GM23248 (cell line): ENCODE measurements around the gene PDE1A. TPM values are rescaled to one million over a fixed set of nuclear protein-coding genes. Genes with fewer than 3 reads are reported as not detected.

Experiments used
- DNase-seq: peaks from one replicate; pipeline ENCODE4 v3.0.0-alpha.2; 2015
- H2AFZ ChIP-seq: fragments of 200-600 bp; sonication (generic); 2 replicates; pipeline ENCODE4 v1.6.1; 2016; ENCODE audit warnings: antibody characterized with exemption
- H3F3A ChIP-seq: fragments of 200-600 bp; sonication (generic); 2 replicates; pipeline ENCODE4 v1.6.1; 2016; ENCODE audit warnings: mild to moderate bottlenecking, antibody characterized with exemption, mixed run types; ENCODE audit not compliant: insufficient read depth
- H3K27ac ChIP-seq: fragments of 200-600 bp; sonication (generic); 2 replicates; pipeline ENCODE4 v1.5.1; 2016; ENCODE audit warnings: mild to moderate bottlenecking
- H3K27me3 ChIP-seq: fragments of 200-600 bp; sonication (generic); replicated peaks from 2 replicates; pipeline ENCODE4 v1.6.1; 2016; ENCODE audit warnings: mild to moderate bottlenecking; ENCODE audit not compliant: insufficient read depth
- H3K36me3 ChIP-seq: fragments of 200-600 bp; sonication (generic); 2 replicates; pipeline ENCODE4 v1.6.1; 2016; ENCODE audit warnings: low read depth, mild to moderate bottlenecking
- H3K4me1 ChIP-seq: fragments of 200-600 bp; sonication (generic); 2 replicates; pipeline ENCODE4 v1.6.1; 2016; ENCODE audit warnings: mild to moderate bottlenecking; ENCODE audit not compliant: insufficient read depth
- H3K4me2 ChIP-seq: fragments of 200-600 bp; sonication (generic); one replicate; pipeline ENCODE4 v1.6.1; 2016; ENCODE audit warnings: mild to moderate bottlenecking; ENCODE audit not compliant: unreplicated experiment
- H3K4me3 ChIP-seq: fragments of 200-600 bp; sonication (generic); 2 replicates; pipeline ENCODE4 v1.5.1; 2016; ENCODE audit warnings: mild to moderate bottlenecking
- H3K79me2 ChIP-seq: fragments of 200-600 bp; sonication (generic); 2 replicates; pipeline ENCODE4 v1.6.1; 2016; ENCODE audit warnings: mild to moderate bottlenecking; ENCODE audit not compliant: insufficient read depth
- H3K9ac ChIP-seq: fragments of 200-600 bp; sonication (generic); 2 replicates; pipeline ENCODE4 v1.6.1; 2016; ENCODE audit warnings: mild to moderate bottlenecking
- H3K9me2 ChIP-seq: fragments of 200-600 bp; sonication (generic); 2 replicates; pipeline ENCODE4 v1.6.1; 2016; ENCODE audit warnings: mixed run types, mild to moderate bottlenecking, moderate library complexity; ENCODE audit not compliant: insufficient read depth
- H3K9me3 ChIP-seq: fragments of 200-600 bp; sonication (generic); one replicate; pipeline ENCODE4 v1.6.1; 2017; ENCODE audit warnings: low read depth
- H4K20me1 ChIP-seq: fragments of 200-600 bp; sonication (generic); 2 replicates; pipeline ENCODE4 v1.6.0; 2016; ENCODE audit not compliant: insufficient read depth
- EZH2 ChIP-seq: fragments of 200-600 bp; sonication (generic); IDR thresholded peaks from 2 replicates; pipeline ENCODE4 v1.6.1; 2018; ENCODE audit warnings: antibody characterized with exemption, mild to moderate bottlenecking; ENCODE audit not compliant: insufficient read depth, poor library complexity, severe bottlenecking
- EZH2phosphoT487 ChIP-seq: fragments of 200-600 bp; sonication (generic); IDR thresholded peaks from 2 replicates; pipeline ENCODE4 v1.6.1; 2018; ENCODE audit warnings: antibody characterized with exemption, moderate library complexity, mild to moderate bottlenecking, low read depth; ENCODE audit not compliant: insufficient read depth
- WGBS, 2 experiments: methylation state at CpG; one replicate each; pipeline ENCODE4 v1.1.6; 2015 to 2017; ENCODE audit warnings: low lambda C conversion rate in 2 of 2, low coverage in 1 of 2; ENCODE audit errors: missing lambda C conversion rate in 2 of 2; 5-methylcytosine and 5-hydroxymethylcytosine counted together
- in situ Hi-C: fragments of 300-500 bp; cut with MboI; formaldehyde crosslinking; loops from 2 replicates; pipeline ENCODE4 v1.15.0; 2020
- polyA plus RNA-seq: library from polyadenylated mRNA; unstranded; fragments of >200 nt; fragmentation: Nextera tagmentation; extraction: Ambion mirVana; gene quantifications from 2 replicates; pipeline ENCODE4 v1.2.1, GENCODE V29; 2016
- total RNA-seq: library from RNA; depleted of rRNA; stranded (reverse); fragments of >200 nt; shearing (Covaris generic); gene quantifications from 2 replicates; pipeline ENCODE4 v1.2.3, GENCODE V29; 2014

PDE1A gene
- total and polyA plus RNA-seq, 2 experiments from 2014 or later = 1.0 to 1.9 TPM

- no peaks in the 10 kb centered on the region for H4K20me1 ChIP-seq
- H3F3A ChIP-seq = no peaks in the 10 kb centered on the region
- H3K79me2 ChIP-seq = no peaks in the 10 kb centered on the region
- H3K4me1 ChIP-seq = peaks cover 4% of the 10 kb centered on the region; the same call in 1 of the 2 replicates
- H3K9me2 ChIP-seq = no peaks in the 10 kb centered on the region
- no peak overlapping the region for H2AFZ ChIP-seq
- TF ChIP-seq EZH2phosphoT487 = no peak
- WGBS, 2 experiments = 92 to 97% methylated on average over 3 of the region's 3 CpGs
- H3K27me3 ChIP-seq = no peaks in the 10 kb centered on the region
- DNase-seq = no peak
- no peaks in the 10 kb centered on the region for H3K36me3 ChIP-seq
- H3K4me2 ChIP-seq = no peak overlapping the region
- no peak overlapping the region for H3K4me3 ChIP-seq
- no peaks in the 10 kb centered on the region for H3K9me3 ChIP-seq
- in situ Hi-C loops = no loop called here
- H3K9ac ChIP-seq = no peak overlapping the region
- H3K27ac ChIP-seq = no peak overlapping the region
Observed at GRCh38 chr2:182358601-182359000, 68.2 kb downstream of the PDE1A start.

- H4K20me1 ChIP-seq = no peaks in the 10 kb centered on the region
- no peak for DNase-seq
- H3K79me2 ChIP-seq = no peaks in the 10 kb centered on the region
- peaks cover 4% of the 10 kb centered on the region; the same call in 1 of the 2 replicates for H3K4me1 ChIP-seq
- in situ Hi-C loops = no loop called here
- H3K9me3 ChIP-seq = no peaks in the 10 kb centered on the region
- H3K9ac ChIP-seq = no peak overlapping the region
- H3K4me2 ChIP-seq = no peak overlapping the region
- H3K9me2 ChIP-seq = no peaks in the 10 kb centered on the region; the same call in 1 of the 2 replicates
- H3K36me3 ChIP-seq = no peaks in the 10 kb centered on the region
- H3K27ac ChIP-seq = no peak overlapping the region
- no peaks in the 10 kb centered on the region for H3K27me3 ChIP-seq
- TF ChIP-seq EZH2 = no peak
- no peak for TF ChIP-seq EZH2phosphoT487
- no peaks in the 10 kb centered on the region for H3F3A ChIP-seq
- WGBS, 2 experiments = 69 to 72% methylated on average over 1 of the region's 1 CpG
- no peak overlapping the region for H2AFZ ChIP-seq
- no peak overlapping the region for H3K4me3 ChIP-seq
Observed at GRCh38 chr2:182355815-182356214, 71.0 kb downstream of the PDE1A start.

- H3K9ac ChIP-seq = no peak overlapping the region
- in situ Hi-C loops = no loop called here
- no peak overlapping the region for H3K4me3 ChIP-seq
- no peaks in the 10 kb centered on the region for H3K79me2 ChIP-seq
- no peaks in the 10 kb centered on the region for H3F3A ChIP-seq
- H3K4me1 ChIP-seq = no peaks in the 10 kb centered on the region
- no peak overlapping the region for H2AFZ ChIP-seq
- H3K9me2 ChIP-seq = no peaks in the 10 kb centered on the region; the same call in 1 of the 2 replicates
- TF ChIP-seq EZH2 (no peak), EZH2phosphoT487 (no peak)
- 88 to 92% methylated on average over 4 of the region's 4 CpGs for WGBS, 2 experiments
- no peaks in the 10 kb centered on the region for H4K20me1 ChIP-seq
- no peak overlapping the region for H3K4me2 ChIP-seq
- no peak overlapping the region for H3K27ac ChIP-seq
- no peaks in the 10 kb centered on the region for H3K27me3 ChIP-seq
- no peaks in the 10 kb centered on the region for H3K9me3 ChIP-seq
- H3K36me3 ChIP-seq = no peaks in the 10 kb centered on the region
- DNase-seq = no peak
Observed at GRCh38 chr2:182351427-182351826, 75.4 kb downstream of the PDE1A start.

- no peaks in the 10 kb centered on the region for H3F3A ChIP-seq
- TF ChIP-seq EZH2 (no peak), EZH2phosphoT487 (no peak)
- WGBS, 2 experiments = 63 to 66% methylated on average over 2 of the region's 2 CpGs
- H2AFZ ChIP-seq = no peak overlapping the region; the same call in 1 of the 2 replicates
- no peaks in the 10 kb centered on the region for H3K9me3 ChIP-seq
- no peaks in the 10 kb centered on the region for H3K27me3 ChIP-seq
- in situ Hi-C loops = no loop called here
- no peaks in the 10 kb centered on the region for H3K79me2 ChIP-seq
- DNase-seq = no peak
- H3K4me1 ChIP-seq = no peaks in the 10 kb centered on the region
- no peak overlapping the region for H3K4me2 ChIP-seq
- no peaks in the 10 kb centered on the region; the same call in 1 of the 2 replicates for H3K9me2 ChIP-seq
- no peaks in the 10 kb centered on the region for H3K36me3 ChIP-seq
- no peaks in the 10 kb centered on the region for H4K20me1 ChIP-seq
- H3K9ac ChIP-seq = no peak overlapping the region
- H3K4me3 ChIP-seq = no peak overlapping the region
- no peak overlapping the region for H3K27ac ChIP-seq
Observed at GRCh38 chr2:182349268-182349667, 77.6 kb downstream of the PDE1A start.

- H3K79me2 ChIP-seq = no peaks in the 10 kb centered on the region
- TF ChIP-seq EZH2phosphoT487 = no peak
- TF ChIP-seq EZH2 = no peak
- H3K4me1 ChIP-seq = no peaks in the 10 kb centered on the region
- H3K9me3 ChIP-seq = no peaks in the 10 kb centered on the region
- no peaks in the 10 kb centered on the region for H3K27me3 ChIP-seq
- no peak overlapping the region for H3K4me2 ChIP-seq
- no peak for DNase-seq
- in situ Hi-C loops = no loop called here
- no peaks in the 10 kb centered on the region for H3F3A ChIP-seq
- no peak overlapping the region for H3K27ac ChIP-seq
- no peak overlapping the region for H3K9ac ChIP-seq
- 74 to 75% methylated on average over 3 of the region's 3 CpGs for WGBS, 2 experiments
- H3K9me2 ChIP-seq = no peaks in the 10 kb centered on the region
- H2AFZ ChIP-seq = no peak overlapping the region
- no peaks in the 10 kb centered on the region for H4K20me1 ChIP-seq
- no peak overlapping the region for H3K4me3 ChIP-seq
- H3K36me3 ChIP-seq = no peaks in the 10 kb centered on the region
Observed at GRCh38 chr2:182345384-182345783, 81.5 kb downstream of the PDE1A start.
